Measurements from ENCODE around the gene HMG20B.

Gene HMG20B

DNA sequence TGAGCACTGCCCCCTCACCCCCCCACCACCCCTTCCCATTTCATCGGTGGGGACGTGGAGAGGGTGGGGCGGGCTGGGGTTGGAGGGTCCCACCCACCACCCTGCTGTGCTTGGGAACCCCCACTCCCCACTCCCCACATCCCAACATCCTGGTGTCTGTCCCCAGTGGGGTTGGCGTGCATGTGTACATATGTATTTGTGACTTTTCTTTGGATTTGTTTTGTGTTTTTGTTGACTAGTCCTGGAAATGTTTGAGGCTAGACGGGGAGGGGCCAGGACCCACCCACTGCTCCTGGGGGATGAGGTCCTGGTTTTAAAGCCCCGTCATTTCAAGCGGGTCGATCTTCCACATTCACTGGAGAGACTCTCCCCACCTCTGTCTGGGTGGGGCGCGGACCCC is 36.8 kb upstream of the HMG20B start:
- Histone ChIP-seq H3K9ac (no peak overlapping the region), H3K27me3 (ENCODE audit: insufficient read depth, low read depth) (no peaks in the 10 kb centered on the region), H3K4me3 (IDR thresholded peaks at IDR 0.05; ENCODE audit: insufficient read depth, low read depth, low read length) (no peak overlapping the region), H3K4me2 (no peak overlapping the region), H3K4me1 (ENCODE audit: low read depth, poor library complexity, severe bottlenecking) (no peaks in the 10 kb centered on the region), H3K27ac (no peak overlapping the region), H3K79me2 (ENCODE audit: insufficient read depth, low read depth) (no peaks in the 10 kb centered on the region), H4K20me1 (ENCODE audit: insufficient read depth) (no peaks in the 10 kb centered on the region), H3K36me3 (ENCODE audit: insufficient read depth) (no peaks in the 10 kb centered on the region), H2AFZ (ENCODE audit: low read depth) (no peak overlapping the region)
- TF ChIP-seq, protein P1, sequence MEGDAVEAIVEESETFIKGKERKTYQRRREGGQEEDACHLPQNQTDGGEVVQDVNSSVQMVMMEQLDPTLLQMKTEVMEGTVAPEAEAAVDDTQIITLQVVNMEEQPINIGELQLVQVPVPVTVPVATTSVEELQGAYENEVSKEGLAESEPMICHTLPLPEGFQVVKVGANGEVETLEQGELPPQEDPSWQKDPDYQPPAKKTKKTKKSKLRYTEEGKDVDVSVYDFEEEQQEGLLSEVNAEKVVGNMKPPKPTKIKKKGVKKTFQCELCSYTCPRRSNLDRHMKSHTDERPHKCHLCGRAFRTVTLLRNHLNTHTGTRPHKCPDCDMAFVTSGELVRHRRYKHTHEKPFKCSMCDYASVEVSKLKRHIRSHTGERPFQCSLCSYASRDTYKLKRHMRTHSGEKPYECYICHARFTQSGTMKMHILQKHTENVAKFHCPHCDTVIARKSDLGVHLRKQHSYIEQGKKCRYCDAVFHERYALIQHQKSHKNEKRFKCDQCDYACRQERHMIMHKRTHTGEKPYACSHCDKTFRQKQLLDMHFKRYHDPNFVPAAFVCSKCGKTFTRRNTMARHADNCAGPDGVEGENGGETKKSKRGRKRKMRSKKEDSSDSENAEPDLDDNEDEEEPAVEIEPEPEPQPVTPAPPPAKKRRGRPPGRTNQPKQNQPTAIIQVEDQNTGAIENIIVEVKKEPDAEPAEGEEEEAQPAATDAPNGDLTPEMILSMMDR (conservative IDR thresholded peaks at IDR 0.05; ENCODE audit: low read depth, low read length), result no peak

DNA sequence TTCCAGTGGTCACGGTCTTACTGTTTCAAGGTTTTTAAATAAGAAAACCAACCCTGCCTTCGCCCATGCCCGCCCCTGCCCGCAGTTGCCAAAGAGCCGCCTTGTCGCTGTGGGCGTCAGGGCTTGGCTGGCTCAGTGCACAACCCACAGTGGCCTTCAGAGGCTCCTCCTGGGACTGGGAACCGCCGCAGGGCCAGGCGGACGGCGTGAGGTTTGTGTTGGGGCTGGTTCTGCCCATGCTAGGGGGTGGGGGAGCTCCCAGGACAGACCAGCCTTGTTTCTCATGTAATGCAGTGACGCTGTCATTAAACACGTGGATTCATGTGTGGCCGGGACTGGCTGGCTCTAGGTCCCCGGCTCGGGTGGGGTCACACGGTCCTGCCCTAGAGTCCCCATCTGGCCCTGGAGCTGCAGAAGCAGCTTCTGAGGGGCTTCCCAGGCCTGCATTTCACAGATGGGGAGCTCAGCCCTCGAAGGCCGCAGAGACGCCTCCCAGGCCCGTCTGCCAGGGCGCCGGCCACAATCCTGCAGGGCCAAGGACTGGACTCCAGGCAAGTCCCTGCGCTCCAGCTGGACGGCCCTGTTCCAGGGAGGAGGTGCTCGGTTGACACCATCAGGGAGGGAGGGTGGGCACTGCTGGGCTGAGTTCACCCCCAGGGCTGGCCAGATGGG is 36.2 kb upstream of the HMG20B start:
- Histone ChIP-seq H2AFZ (ENCODE audit: low read depth) (no peak overlapping the region), H3K27ac (no peak overlapping the region), H3K79me2 (ENCODE audit: insufficient read depth, low read depth) (no peaks in the 10 kb centered on the region), H3K4me1 (ENCODE audit: low read depth, poor library complexity, severe bottlenecking) (no peaks in the 10 kb centered on the region), H3K9ac (no peak overlapping the region), H4K20me1 (ENCODE audit: insufficient read depth) (no peaks in the 10 kb centered on the region), H3K4me3 (IDR thresholded peaks at IDR 0.05; ENCODE audit: insufficient read depth, low read depth, low read length) (no peak overlapping the region), H3K36me3 (ENCODE audit: insufficient read depth) (no peaks in the 10 kb centered on the region), H3K27me3 (ENCODE audit: insufficient read depth, low read depth) (no peaks in the 10 kb centered on the region), H3K4me2 (no peak overlapping the region)
- TF ChIP-seq, protein P1 (conservative IDR thresholded peaks at IDR 0.05; ENCODE audit: low read depth, low read length), result no peak

DNA sequence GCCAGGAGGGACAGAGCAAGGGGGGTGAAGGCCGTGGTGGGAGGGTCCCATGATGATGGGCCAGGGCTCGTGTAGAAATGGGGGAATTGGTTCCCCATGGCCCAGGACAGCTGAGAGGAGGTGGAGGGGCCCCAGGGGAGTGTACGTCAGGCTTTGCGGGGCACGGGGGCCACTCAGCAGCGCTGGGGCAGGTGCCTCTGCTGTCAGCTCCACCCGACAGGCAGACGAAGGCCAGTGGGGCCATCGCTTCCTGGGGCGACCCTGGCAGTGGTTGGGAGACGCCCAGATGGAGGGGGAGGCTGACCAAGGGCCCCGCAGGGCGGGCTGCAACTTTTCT is 35.7 kb upstream of the HMG20B start:
- no peaks in the 10 kb centered on the region for H3K4me1 ChIP-seq (ENCODE audit: low read depth, poor library complexity, severe bottlenecking)
- H3K4me3 ChIP-seq (IDR thresholded peaks at IDR 0.05; ENCODE audit: insufficient read depth, low read depth, low read length), result no peak overlapping the region
- TF ChIP-seq, protein P1 (conservative IDR thresholded peaks at IDR 0.05; ENCODE audit: low read depth, low read length), result no peak
- H3K4me2 ChIP-seq, result no peak overlapping the region
- no peak overlapping the region for H3K9ac ChIP-seq
- no peaks in the 10 kb centered on the region for H4K20me1 ChIP-seq (ENCODE audit: insufficient read depth)
- H3K27me3 ChIP-seq (ENCODE audit: insufficient read depth, low read depth), result no peaks in the 10 kb centered on the region
- H2AFZ ChIP-seq (ENCODE audit: low read depth), result no peak overlapping the region
- no peaks in the 10 kb centered on the region for H3K79me2 ChIP-seq (ENCODE audit: insufficient read depth, low read depth)
- H3K36me3 ChIP-seq (ENCODE audit: insufficient read depth), result no peaks in the 10 kb centered on the region
- no peak overlapping the region for H3K27ac ChIP-seq

DNA sequence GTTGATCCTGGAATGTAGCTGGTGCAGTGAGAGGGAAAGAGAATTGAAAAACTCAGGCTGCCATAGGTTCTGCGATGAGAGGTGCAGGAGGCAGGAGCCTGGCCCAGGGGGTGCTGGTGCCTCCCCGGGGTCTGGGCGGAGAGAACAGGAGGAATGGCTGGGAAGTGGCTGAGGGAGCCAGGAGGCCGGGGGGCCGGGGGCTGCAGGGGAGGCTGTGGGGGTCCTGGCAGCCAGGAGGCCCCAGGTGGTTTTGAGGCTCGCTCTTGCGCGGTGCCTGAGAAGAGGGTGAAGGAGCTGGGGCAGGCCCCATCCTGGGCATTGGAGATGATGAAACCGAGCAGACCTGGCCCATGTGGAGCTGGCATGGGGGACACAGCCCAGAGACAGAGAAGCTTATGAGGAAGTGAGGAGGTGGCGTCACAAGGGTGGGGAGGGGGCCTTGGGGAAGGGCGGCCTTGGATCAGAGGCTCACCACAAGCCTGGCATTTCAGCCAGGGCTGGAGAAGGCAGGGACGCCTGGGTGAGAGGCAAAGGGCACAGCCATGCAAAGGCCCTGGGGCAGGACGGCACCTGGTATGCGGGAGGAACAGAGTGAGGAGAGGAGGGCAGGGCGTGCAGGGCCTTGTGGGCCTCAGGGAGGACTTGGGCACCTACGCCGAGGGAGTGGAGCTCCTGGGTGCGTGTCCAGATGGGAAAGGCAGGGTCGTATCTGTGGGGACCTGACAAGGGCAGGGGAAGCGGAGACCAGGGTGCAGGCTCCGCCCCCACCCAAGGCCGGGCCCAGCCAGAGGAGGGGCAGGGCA is 35.1 kb upstream of the HMG20B start:
- no peak overlapping the region for H3K27ac ChIP-seq
- H3K4me3 ChIP-seq (IDR thresholded peaks at IDR 0.05; ENCODE audit: insufficient read depth, low read depth, low read length), result no peak overlapping the region
- no peak overlapping the region for H2AFZ ChIP-seq (ENCODE audit: low read depth)
- TF ChIP-seq, protein P1 (conservative IDR thresholded peaks at IDR 0.05; ENCODE audit: low read depth, low read length), result no peak
- H4K20me1 ChIP-seq (ENCODE audit: insufficient read depth), result no peaks in the 10 kb centered on the region
- no peaks in the 10 kb centered on the region for H3K79me2 ChIP-seq (ENCODE audit: insufficient read depth, low read depth)
- H3K36me3 ChIP-seq (ENCODE audit: insufficient read depth), result no peaks in the 10 kb centered on the region
- no peak overlapping the region for H3K4me2 ChIP-seq
- H3K9ac ChIP-seq, result no peak overlapping the region
- no peaks in the 10 kb centered on the region for H3K27me3 ChIP-seq (ENCODE audit: insufficient read depth, low read depth)
- no peaks in the 10 kb centered on the region for H3K4me1 ChIP-seq (ENCODE audit: low read depth, poor library complexity, severe bottlenecking)

Measured in KMS-11 (cell line).